HepG2 (cell line): Measurements from ENCODE around the gene IGF2BP1. TPM values are rescaled to one million over a fixed set of nuclear protein-coding genes. Genes with fewer than 3 reads are reported as not detected.

ENCODE experiments used
- ATAC-seq: fragments of 200-7000 bp; cut with Tn5 transposase; 3 replicates; pipeline ENCODE4 v1.9.1; 2020; ENCODE audit warnings: mild to moderate bottlenecking, moderate library complexity
- BruUV-seq: library from RNA; stranded (reverse); fragments of 400-500 nt; replicated peaks from 2 replicates; lab custom pipeline; 2021; lab: Mats Ljungman, UMichigan
- CTCF ChIA-PET: fragments of 300-600 bp; formaldehyde crosslinking; extraction: SDS; loops from one replicate; lab custom pipeline; 2021; ENCODE audit warnings: low total read pairs, inconsistent platforms, low intra/inter-chr PET ratio; lab: Yijun Ruan, JAX
- POLR2A ChIA-PET: fragments of 350-600 bp; sonication (Branson Sonifier 250); formaldehyde crosslinking; loops from one replicate; lab custom pipeline; 2020; ENCODE audit warnings: antibody characterized with exemption, inconsistent platforms; lab: Yijun Ruan, JAX
- DNase-seq: peaks from one replicate; pipeline ENCODE4 v3.0.0-alpha.2; 2015; ENCODE audit warnings: low spot score
- FAIRE-seq: peaks from 3 replicates; lab custom pipeline; 2011; peaks lifted over from hg19 to GRCh38; lab: Jason Lieb, UNC
- H2AFZ ChIP-seq: one replicate; pipeline ENCODE4 v1.6.1; 2011; ENCODE audit warnings: low read length, inconsistent platforms
- H3K27ac ChIP-seq: fragments of 300-600 bp; 3 replicates; pipeline ENCODE4 v1.8.0; 2011; ENCODE audit warnings: mixed run types, mild to moderate bottlenecking, mixed read lengths, low read length, inconsistent platforms; ENCODE audit not compliant: insufficient read depth; ENCODE audit errors: extremely low read length
- H3K27me3 ChIP-seq, 2 experiments: fragments of 200-600 bp in 1 of 2; 2 replicates in 1 of 2; 3 replicates in 1 of 2; pipeline versions ENCODE4 v1.6.0 to v1.8.0; 2011; ENCODE audit warnings: low read length in 2 of 2, mild to moderate bottlenecking in 2 of 2, moderate library complexity in 2 of 2, inconsistent platforms in 1 of 2; ENCODE audit not compliant: insufficient read depth in 2 of 2, control insufficient read depth in 1 of 2
- H3K36me3 ChIP-seq, 2 experiments: fragments of 200-600 bp in 1 of 2; replicated peaks in 1 of 2; 2 replicates in 1 of 2; 3 replicates in 1 of 2; pipeline versions ENCODE4 v1.5.1 to v1.8.0; 2011; ENCODE audit warnings: low read length in 2 of 2, inconsistent platforms in 1 of 2; ENCODE audit not compliant: insufficient read depth in 2 of 2, control insufficient read depth in 1 of 2
- H3K4me1 ChIP-seq: 2 replicates; pipeline ENCODE4 v1.5.1; 2012; ENCODE audit warnings: low read length, inconsistent platforms; ENCODE audit not compliant: insufficient read depth
- H3K4me2 ChIP-seq: 2 replicates; pipeline ENCODE4 v1.6.0; 2011; ENCODE audit warnings: low read depth, low read length, inconsistent platforms
- H3K4me3 ChIP-seq, 3 experiments: fragments of 200-600 bp in 1 of 3; sonication (generic), shearing (Covaris generic) in 1 of 3; replicated peaks in 1 of 3; 2 replicates each; pipeline ENCODE4 v1.5.1; 2011 to 2016; ENCODE audit warnings: low read length in 3 of 3, inconsistent platforms in 2 of 3, low read depth in 2 of 3, mild to moderate bottlenecking in 2 of 3, control low read depth in 1 of 3, mixed read lengths in 1 of 3; ENCODE audit not compliant: insufficient read depth in 1 of 3
- H3K79me2 ChIP-seq: one replicate; pipeline ENCODE4 v1.6.1; 2011; ENCODE audit warnings: low read length, inconsistent platforms; ENCODE audit not compliant: insufficient read depth
- H3K9ac ChIP-seq: 2 replicates; pipeline ENCODE4 v1.6.0; 2011; ENCODE audit warnings: mild to moderate bottlenecking, low read depth, low read length, inconsistent platforms; ENCODE audit not compliant: insufficient read depth
- H3K9me3 ChIP-seq: 2 replicates; pipeline ENCODE4 v1.5.1; 2012; ENCODE audit warnings: mild to moderate bottlenecking, low read length
- H4K20me1 ChIP-seq: 2 replicates; pipeline ENCODE4 v1.6.0; 2011; ENCODE audit warnings: inconsistent platforms, mild to moderate bottlenecking, low read length, moderate library complexity; ENCODE audit not compliant: insufficient read depth
- ATAD3A ChIP-seq: sonication (generic); formaldehyde crosslinking; IDR thresholded peaks from 2 replicates; pipeline ENCODE4 v1.4.0; 2020; ENCODE audit warnings: missing genetic modification reagents
- ATRX ChIP-seq: sonication (generic); formaldehyde crosslinking; IDR thresholded peaks from 2 replicates; pipeline ENCODE4 v1.4.0; 2020; ENCODE audit warnings: missing genetic modification reagents, borderline replicate concordance
- CENPBD1 ChIP-seq: sonication (generic); formaldehyde crosslinking; IDR thresholded peaks from 2 replicates; pipeline ENCODE4 v1.8.0; 2022; ENCODE audit warnings: missing genetic modification reagents, low read depth, mild to moderate bottlenecking, borderline replicate concordance
- E2F1 ChIP-seq: sonication (generic); formaldehyde crosslinking; IDR thresholded peaks from 2 replicates; pipeline ENCODE4 v1.5.0; 2020; ENCODE audit warnings: missing genetic modification reagents
- FOXO4 ChIP-seq: sonication (generic); formaldehyde crosslinking; conservative IDR thresholded peaks from 2 replicates; pipeline ENCODE4 v1.8.1; 2023; ENCODE audit warnings: missing genetic modification reagents
- GATAD1 ChIP-seq: IDR thresholded peaks from 2 replicates; pipeline ENCODE4 v1.6.1; 2016; ENCODE audit warnings: missing genetic modification reagents, missing compliant biosample characterization
- GMEB1 ChIP-seq: sonication (generic); formaldehyde crosslinking; IDR thresholded peaks from 2 replicates; pipeline ENCODE4 v1.5.1; 2020; ENCODE audit warnings: missing genetic modification reagents, mild to moderate bottlenecking, borderline replicate concordance
- HNF4A ChIP-seq: sonication (generic); formaldehyde crosslinking; IDR thresholded peaks from 2 replicates; pipeline ENCODE4 v1.4.0; 2020; ENCODE audit warnings: missing genetic modification reagents
- PATZ1 ChIP-seq: sonication (generic); formaldehyde crosslinking; IDR thresholded peaks from 2 replicates; pipeline ENCODE4 v1.4.0; 2020; ENCODE audit warnings: missing genetic modification reagents
- RXRB ChIP-seq: IDR thresholded peaks from 2 replicates; pipeline ENCODE4 v1.6.1; 2016; ENCODE audit warnings: borderline replicate concordance, missing genetic modification reagents, missing compliant biosample characterization
- SMAD3 ChIP-seq: sonication (generic); formaldehyde crosslinking; IDR thresholded peaks from 2 replicates; pipeline ENCODE4 v1.4.0; 2020; ENCODE audit warnings: missing genetic modification reagents
- SPEN ChIP-seq: sonication (generic); formaldehyde crosslinking; IDR thresholded peaks from 2 replicates; pipeline ENCODE4 v1.5.1; 2020; ENCODE audit warnings: low read depth, mild to moderate bottlenecking, missing genetic modification reagents
- SRY ChIP-seq: sonication (generic); formaldehyde crosslinking; IDR thresholded peaks from 2 replicates; pipeline ENCODE4 v1.8.0; 2022; ENCODE audit warnings: mild to moderate bottlenecking, missing genetic modification reagents
- XRCC5 ChIP-seq: fragments of 200-400 bp; formaldehyde crosslinking; optimal IDR thresholded peaks from 2 replicates; pipeline ENCODE3; 2017; ENCODE audit warnings: mild to moderate bottlenecking, low read length
- ZNF207 ChIP-seq: fragments of 450-650 bp; IDR thresholded peaks from 2 replicates; pipeline ENCODE4 v1.6.1; 2016; ENCODE audit warnings: antibody characterized with exemption, borderline replicate concordance
- ZNF251 ChIP-seq: sonication (generic); formaldehyde crosslinking; IDR thresholded peaks from 2 replicates; pipeline ENCODE4 v1.9.0; 2021; ENCODE audit warnings: mild to moderate bottlenecking, missing genetic modification reagents
- ZNF383 ChIP-seq: sonication (generic); formaldehyde crosslinking; IDR thresholded peaks from 2 replicates; pipeline ENCODE4 v1.4.0; 2020; ENCODE audit warnings: missing genetic modification reagents, mild to moderate bottlenecking, borderline replicate concordance
- ZNF660 ChIP-seq: sonication (generic); formaldehyde crosslinking; IDR thresholded peaks from 2 replicates; pipeline ENCODE4 v1.5.1; 2020; ENCODE audit warnings: mild to moderate bottlenecking, low read depth, missing genetic modification reagents, borderline replicate concordance
- WGBS: methylation state at CpG from one replicate; pipeline ENCODE4 v1.1.6; 2017; ENCODE audit warnings: low lambda C conversion rate; 5-methylcytosine and 5-hydroxymethylcytosine counted together
- in situ Hi-C: cut with HindIII; loops from 2 replicates; pipeline ENCODE4 v1.10.0; 2017; ENCODE audit warnings: low pct_unique_long_range_greater_than_20kb; ENCODE audit not compliant: extremely low pct_ligation_motif_present
- intact Hi-C: fragments of 100-400 bp; cut with micrococcal nuclease; formaldehyde crosslinking; loops from one replicate; pipeline ENCODE4 v1.10.0; 2022; ENCODE audit not compliant: unreplicated experiment
- polyA plus RNA-seq, 8 experiments: library from polyadenylated mRNA; depleted of rRNA in 3 of 8; stranded (reverse) in 7 of 8; unstranded in 1 of 8; fragments of >200 nt; fragmentation: Illumina TruSeq in 4 of 8; extraction: Trizol in 4 of 8; gene quantifications; 2 replicates each; pipeline versions ENCODE4 v1.2.1 to v1.2.3, GENCODE V29; 2011 to 2016; ENCODE audit warnings: low read depth in 4 of 8, missing spikeins in 1 of 8, mixed read lengths in 1 of 8; ENCODE audit not compliant: insufficient read depth in 1 of 8
- total RNA-seq, 5 experiments: library from RNA; depleted of rRNA; stranded (reverse); fragments of >200 nt; fragmentation: Illumina TruSeq; extraction: Trizol; gene quantifications; 2 replicates each; pipeline ENCODE4 v1.2.3, GENCODE V29; 2016; ENCODE audit warnings: low read depth in 1 of 5

The IGF2BP1 gene
- total and polyA plus RNA-seq, 2 of the 13 experiments (the other 11 are each of a cell fraction or from before 2014, with no cell fraction given), result 29.7 to 75.1 TPM

- Histone ChIP-seq H3K36me3 (peaks cover 14 to 60% of the 10 kb centered on the region in 2 experiments), H3K9me3 (no peaks in the 10 kb centered on the region), H3K4me3 (no peak overlapping the region), H3K4me2 (peak overlapping the region; percentile 33; the same call in 1 of the 2 replicates), H3K9ac (peak overlapping the region; percentile 0; the same call in 1 of the 2 replicates), H3K27ac (peak overlapping the region; percentile 59), H3K79me2 (peaks cover 88% of the 10 kb centered on the region), H3K4me1 (peaks cover 69% of the 10 kb centered on the region), H4K20me1 (peaks cover 35% of the 10 kb centered on the region), H3K27me3 (no peaks in the 10 kb centered on the region), H2AFZ (no peak overlapping the region)
- DNase-seq (peak; percentile 72), ATAC-seq (peak; percentile 57), FAIRE-seq (peak; percentile 75)
- WGBS, result 47% methylated on average over 5 of the region's 5 CpGs
- no TSS peak for BruUV-seq
- in situ Hi-C loops, result loop anchor here (5.0 kb wide), 1 partner anchor 69 kb away; no protein-coding TSS in a partner anchor
- intact Hi-C loops, result no loop called here
- ChIA-PET CTCF (no interaction called here), POLR2A (interaction anchor here (0.7 to 1.9 kb wide), 12 partner anchors 9 to 129 kb away, joined by 3 to 11 read pairs (median 6); partner anchors contain the start of genes ATP5MC1, IGF2BP1 and SNF8)
- TF ChIP-seq ATRX (CRISPR knock-in tag) (no peak), E2F1 (no peak), PATZ1 (CRISPR knock-in tag) (peak; percentile 33; the same call in 1 of the 2 replicates), GMEB1 (CRISPR knock-in tag) (no peak), XRCC5 (no peak), SMAD3 (CRISPR knock-in tag) (no peak), RXRB (CRISPR knock-in tag) (no peak), ATAD3A (CRISPR knock-in tag) (no peak), ZNF251 (CRISPR knock-in tag) (no peak), CENPBD1 (CRISPR knock-in tag) (no peak), ZNF383 (no peak), HNF4A (peak; percentile 41; the same call in 1 of the 2 replicates), ZNF660 (CRISPR knock-in tag) (no peak), FOXO4 (no peak), ZNF207 (no peak), SPEN (CRISPR knock-in tag) (no peak), GATAD1 (CRISPR knock-in tag) (no peak), SRY (CRISPR knock-in tag) (no peak)
Measured at GRCh38 chr17:49021095-49021767, 24.0 kb downstream of the IGF2BP1 start.
